ENCODE data around the gene ANKRD39. TPM values are rescaled to one million over a fixed set of nuclear protein-coding genes. Genes with fewer than 3 reads are reported as not detected.
A peak's percentile ranks its signal among the peaks of the same experiment; 100 is the strongest.

ANKRD39 gene
- total RNA-seq, 1 experiment from 2014 or later = 29.4 TPM

DNA sequence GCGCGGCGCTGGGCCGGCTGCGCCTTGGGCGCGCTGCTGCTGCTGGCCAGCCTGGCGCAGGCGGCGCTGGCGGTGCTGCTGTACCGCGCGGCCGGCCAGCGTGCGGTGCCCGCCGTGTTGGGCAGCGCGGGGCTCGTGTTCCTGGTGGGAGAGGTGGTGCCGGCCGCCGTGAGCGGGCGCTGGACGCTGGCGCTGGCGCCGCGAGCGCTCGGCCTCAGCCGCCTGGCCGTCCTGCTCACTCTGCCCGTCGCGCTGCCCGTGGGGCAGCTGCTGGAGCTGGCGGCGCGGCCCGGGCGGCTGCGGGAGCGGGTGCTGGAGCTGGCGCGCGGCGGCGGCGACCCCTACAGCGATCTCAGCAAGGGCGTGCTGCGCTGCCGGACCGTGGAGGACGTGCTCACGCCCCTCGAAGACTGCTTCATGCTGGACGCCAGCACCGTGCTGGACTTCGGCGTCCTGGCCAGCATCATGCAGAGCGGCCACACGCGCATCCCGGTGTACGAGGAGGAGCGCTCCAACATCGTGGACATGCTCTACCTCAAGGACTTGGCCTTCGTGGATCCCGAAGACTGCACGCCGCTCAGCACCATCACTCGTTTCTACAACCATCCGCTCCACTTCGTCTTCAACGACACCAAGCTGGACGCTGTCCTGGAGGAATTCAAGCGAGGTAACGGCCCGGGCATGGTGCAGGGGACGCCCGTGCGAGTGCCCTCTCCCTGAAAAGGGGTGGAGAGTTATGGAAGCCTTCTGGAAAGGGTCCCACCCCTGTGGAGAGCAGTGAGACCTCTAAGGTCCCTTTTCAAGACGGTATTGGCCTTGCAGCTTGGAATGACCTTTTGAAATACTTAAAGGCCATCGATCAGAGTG is 40.7 kb downstream of the ANKRD39 start:
- ChIA-PET POLR2A (ENCODE audit: unreplicated experiment) (no interaction called here), CTCF (interaction anchor here (0.6 to 0.9 kb wide), 2 partner anchors 28 to 55 kb away, joined by 3 read pairs; no protein-coding TSS in a partner anchor)
- peaks cover 30% of the 10 kb centered on the region for H4K20me1 ChIP-seq (ENCODE audit: low read length)
- peak overlapping the region; percentile 69 for H3K4me3 ChIP-seq (ENCODE audit: low read length)
- no peaks in the 10 kb centered on the region for H3K9me3 ChIP-seq (ENCODE audit: low read length)
- no peaks in the 10 kb centered on the region for H3K9me2 ChIP-seq (replicated peaks; ENCODE audit: low read length)
- H3K27ac ChIP-seq (ENCODE audit: low read length) = no peak overlapping the region
- no TSS peak for BruUV-seq (replicated peaks)
- TF ChIP-seq EZH2 (IDR thresholded peaks at IDR 0.05; ENCODE audit: low read length, unreplicated experiment) (no peak), EZH2phosphoT487 (IDR thresholded peaks at IDR 0.05; ENCODE audit: borderline replicate concordance, low read length) (no peak)
- TF ChIP-seq, protein P1, sequence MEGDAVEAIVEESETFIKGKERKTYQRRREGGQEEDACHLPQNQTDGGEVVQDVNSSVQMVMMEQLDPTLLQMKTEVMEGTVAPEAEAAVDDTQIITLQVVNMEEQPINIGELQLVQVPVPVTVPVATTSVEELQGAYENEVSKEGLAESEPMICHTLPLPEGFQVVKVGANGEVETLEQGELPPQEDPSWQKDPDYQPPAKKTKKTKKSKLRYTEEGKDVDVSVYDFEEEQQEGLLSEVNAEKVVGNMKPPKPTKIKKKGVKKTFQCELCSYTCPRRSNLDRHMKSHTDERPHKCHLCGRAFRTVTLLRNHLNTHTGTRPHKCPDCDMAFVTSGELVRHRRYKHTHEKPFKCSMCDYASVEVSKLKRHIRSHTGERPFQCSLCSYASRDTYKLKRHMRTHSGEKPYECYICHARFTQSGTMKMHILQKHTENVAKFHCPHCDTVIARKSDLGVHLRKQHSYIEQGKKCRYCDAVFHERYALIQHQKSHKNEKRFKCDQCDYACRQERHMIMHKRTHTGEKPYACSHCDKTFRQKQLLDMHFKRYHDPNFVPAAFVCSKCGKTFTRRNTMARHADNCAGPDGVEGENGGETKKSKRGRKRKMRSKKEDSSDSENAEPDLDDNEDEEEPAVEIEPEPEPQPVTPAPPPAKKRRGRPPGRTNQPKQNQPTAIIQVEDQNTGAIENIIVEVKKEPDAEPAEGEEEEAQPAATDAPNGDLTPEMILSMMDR (conservative IDR thresholded peaks at IDR 0.05; ENCODE audit: low read depth, low read length) = no peak
- H3K27me3 ChIP-seq (ENCODE audit: low read length) = no peaks in the 10 kb centered on the region
- peak; percentile 3 for ATAC-seq
- no peaks in the 10 kb centered on the region for H3K36me3 ChIP-seq (ENCODE audit: low read depth, low read length)
- peaks cover 48% of the 10 kb centered on the region for H3K79me2 ChIP-seq (ENCODE audit: low read length)
- 0 out of 2 replicates have a peak overlapping the region, but pooled peaks have one; percentile 2 for H3K9ac ChIP-seq (ENCODE audit: low read length)
- peaks cover 18% of the 10 kb centered on the region for H3K4me1 ChIP-seq (ENCODE audit: insufficient read depth, low read length)
- peak; percentile 22 for DNase-seq
- H3K4me2 ChIP-seq (ENCODE audit: low read length) = peak overlapping the region; percentile 91
- H3F3A ChIP-seq (ENCODE audit: low read length, unreplicated experiment) = no peaks in the 10 kb centered on the region
- intact Hi-C loops (cut with micrococcal nuclease) = loop anchor here (5.0 kb wide), 1 partner anchor 75 kb away; the partner anchor contains the start of gene LMAN2L
- peak overlapping the region; percentile 44; the same call in 1 of the 2 replicates for H2AFZ ChIP-seq (ENCODE audit: low read length)

DNA sequence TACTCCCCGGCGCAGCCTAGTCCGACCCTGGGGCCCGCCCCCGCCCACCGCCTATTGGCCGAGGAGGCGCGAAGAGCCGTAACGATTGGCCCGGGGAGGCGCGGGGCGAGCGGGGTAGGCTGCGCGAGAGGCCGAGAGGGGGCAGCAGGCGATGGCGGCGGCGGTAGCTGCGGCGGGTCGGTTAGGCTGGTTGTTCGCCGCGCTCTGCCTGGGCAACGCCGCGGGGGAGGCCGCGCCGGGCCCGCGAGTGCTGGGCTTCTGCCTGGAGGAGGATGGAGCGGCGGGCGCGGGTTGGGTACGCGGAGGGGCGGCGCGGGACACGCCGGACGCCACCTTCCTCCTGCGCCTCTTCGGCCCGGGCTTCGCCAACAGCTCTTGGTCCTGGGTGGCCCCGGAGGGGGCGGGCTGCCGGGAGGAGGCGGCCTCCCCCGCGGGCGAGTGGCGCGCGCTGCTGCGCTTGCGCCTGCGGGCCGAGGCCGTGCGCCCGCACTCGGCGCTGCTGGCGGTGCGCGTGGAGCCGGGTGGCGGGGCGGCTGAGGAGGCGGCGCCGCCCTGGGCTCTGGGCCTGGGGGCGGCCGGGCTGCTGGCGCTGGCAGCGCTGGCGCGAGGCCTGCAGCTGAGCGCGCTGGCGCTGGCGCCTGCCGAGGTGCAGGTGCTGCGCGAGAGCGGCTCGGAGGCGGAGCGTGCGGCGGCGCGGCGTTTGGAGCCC is 41.5 kb downstream of the ANKRD39 start, which contains the start of gene CNNM3:
CNNM3 (plus strand) TSS at position 142 of the 709 bp plus-strand sequence; CDS start at position 152, 10 bp downstream.
- Histone ChIP-seq H3K9me2 (replicated peaks; ENCODE audit: low read length) (no peaks in the 10 kb centered on the region), H3K27ac (ENCODE audit: low read length) (no peak within 1 kb of the TSS; the same call in 1 of the 2 replicates), H3K36me3 (ENCODE audit: low read depth, low read length) (no peaks in the 10 kb centered on the region), H3K9ac (ENCODE audit: low read length) (peak within 1 kb of the TSS; percentile 63), H2AFZ (ENCODE audit: low read length) (peak within 1 kb of the TSS; percentile 90), H3K27me3 (ENCODE audit: low read length) (no peaks in the 10 kb centered on the region), H4K20me1 (ENCODE audit: low read length) (peaks cover 28% of the 10 kb centered on the region), H3K9me3 (ENCODE audit: low read length) (no peaks in the 10 kb centered on the region), H3K4me2 (ENCODE audit: low read length) (peak within 1 kb of the TSS; percentile 94), H3K4me1 (ENCODE audit: insufficient read depth, low read length) (peaks cover 18% of the 10 kb centered on the region), H3F3A (ENCODE audit: low read length, unreplicated experiment) (no peaks in the 10 kb centered on the region), H3K4me3 (ENCODE audit: low read length) (peak within 1 kb of the TSS; percentile 76), H3K79me2 (ENCODE audit: low read length) (peaks cover 43% of the 10 kb centered on the region)
- ChIA-PET CTCF (interaction anchor here (0.6 to 0.9 kb wide), 3 partner anchors 29 to 76 kb away, joined by 3 to 5 read pairs (median 3); partner anchors contain the start of gene LMAN2L), POLR2A (ENCODE audit: unreplicated experiment) (interaction anchor here (0.6 kb wide), 1 partner anchor 98 kb away, joined by 3 read pairs; no protein-coding TSS in a partner anchor)
- no TSS peak for BruUV-seq (replicated peaks)
- no peak for TF ChIP-seq EZH2 (IDR thresholded peaks at IDR 0.05; ENCODE audit: low read length, unreplicated experiment)
- TF ChIP-seq, protein P1 (conservative IDR thresholded peaks at IDR 0.05; ENCODE audit: low read depth, low read length) = peak; percentile 39
- peak; percentile 91 for ATAC-seq
- intact Hi-C loops (cut with micrococcal nuclease) = loop anchor here (5.0 kb wide), 1 partner anchor 74 kb away; the partner anchor contains the start of gene LMAN2L
- peak; percentile 94 for DNase-seq

Data from PC-3 (cell line).